ENCODE measurements around the gene PGLYRP3.
A peak's percentile ranks its signal among the peaks of the same experiment; 100 is the strongest.

PGLYRP3 gene

DNA sequence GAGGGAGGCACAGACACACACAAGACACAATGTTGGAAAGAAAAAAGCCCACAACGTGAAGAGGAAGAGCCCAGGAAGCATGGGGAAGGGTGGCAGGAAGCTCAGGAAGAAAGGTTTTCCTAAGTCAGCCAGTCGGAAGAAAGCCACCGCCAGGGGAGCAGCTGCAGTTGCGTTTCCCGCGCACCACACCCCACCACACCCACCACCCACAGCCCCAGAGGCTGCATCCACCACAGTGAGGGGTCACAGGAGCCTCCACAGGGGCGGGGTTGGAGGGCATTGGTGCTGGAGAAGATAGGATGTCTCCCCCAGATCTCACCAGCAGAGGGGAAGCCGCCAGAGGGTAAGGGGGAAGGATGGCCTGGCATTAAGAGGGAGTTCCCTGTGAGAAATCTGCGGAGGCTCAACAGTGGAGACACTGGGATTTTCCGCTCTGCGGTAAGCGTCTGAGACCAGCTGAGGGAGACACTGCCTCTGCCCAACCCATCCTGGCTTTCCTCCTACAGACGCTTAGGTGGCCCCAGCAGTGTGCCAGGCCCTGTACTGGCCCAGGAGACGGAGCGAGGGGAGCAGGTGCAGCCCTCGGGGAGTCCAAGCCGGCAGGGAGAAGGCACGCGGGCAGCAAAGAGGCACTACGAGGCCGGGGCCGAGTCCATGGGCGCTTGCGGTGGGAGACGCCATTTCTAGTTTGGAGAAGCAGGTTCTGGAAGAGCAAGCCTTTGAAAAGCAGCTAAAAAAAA, 19.8 kb downstream of the PGLYRP3 start:
- TF ChIP-seq, protein P1, sequence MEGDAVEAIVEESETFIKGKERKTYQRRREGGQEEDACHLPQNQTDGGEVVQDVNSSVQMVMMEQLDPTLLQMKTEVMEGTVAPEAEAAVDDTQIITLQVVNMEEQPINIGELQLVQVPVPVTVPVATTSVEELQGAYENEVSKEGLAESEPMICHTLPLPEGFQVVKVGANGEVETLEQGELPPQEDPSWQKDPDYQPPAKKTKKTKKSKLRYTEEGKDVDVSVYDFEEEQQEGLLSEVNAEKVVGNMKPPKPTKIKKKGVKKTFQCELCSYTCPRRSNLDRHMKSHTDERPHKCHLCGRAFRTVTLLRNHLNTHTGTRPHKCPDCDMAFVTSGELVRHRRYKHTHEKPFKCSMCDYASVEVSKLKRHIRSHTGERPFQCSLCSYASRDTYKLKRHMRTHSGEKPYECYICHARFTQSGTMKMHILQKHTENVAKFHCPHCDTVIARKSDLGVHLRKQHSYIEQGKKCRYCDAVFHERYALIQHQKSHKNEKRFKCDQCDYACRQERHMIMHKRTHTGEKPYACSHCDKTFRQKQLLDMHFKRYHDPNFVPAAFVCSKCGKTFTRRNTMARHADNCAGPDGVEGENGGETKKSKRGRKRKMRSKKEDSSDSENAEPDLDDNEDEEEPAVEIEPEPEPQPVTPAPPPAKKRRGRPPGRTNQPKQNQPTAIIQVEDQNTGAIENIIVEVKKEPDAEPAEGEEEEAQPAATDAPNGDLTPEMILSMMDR (IDR thresholded peaks at IDR 0.05; ENCODE audit: insufficient read depth, low read depth, low read length, missing control alignments), result peak; percentile 13
- H3K4me3 ChIP-seq (ENCODE audit: low read length), result no peak overlapping the region
- no peak for DNase-seq (ENCODE audit: low read depth)

DNA sequence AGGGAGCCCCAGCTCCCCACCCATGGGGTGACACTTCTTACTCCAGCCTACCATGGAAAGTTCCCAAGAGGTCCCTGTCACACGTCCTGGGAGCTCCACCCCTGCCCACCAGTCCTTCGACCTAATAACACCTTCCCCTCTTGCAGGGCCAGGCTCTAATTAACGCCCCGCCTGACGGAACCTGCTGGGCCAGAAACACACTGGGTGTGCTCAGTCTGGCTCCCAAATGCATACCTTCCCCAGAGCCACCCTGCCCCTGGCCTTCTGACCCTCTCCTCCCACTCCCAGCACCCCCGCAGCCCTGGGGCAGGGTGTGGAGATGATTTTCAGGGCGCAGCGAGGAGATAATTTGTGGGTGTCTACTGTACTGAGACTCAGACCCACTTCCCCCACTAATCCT, 20.6 kb downstream of the PGLYRP3 start:
- TF ChIP-seq, protein P1 (IDR thresholded peaks at IDR 0.05; ENCODE audit: insufficient read depth, low read depth, low read length, missing control alignments), result no peak

DNA sequence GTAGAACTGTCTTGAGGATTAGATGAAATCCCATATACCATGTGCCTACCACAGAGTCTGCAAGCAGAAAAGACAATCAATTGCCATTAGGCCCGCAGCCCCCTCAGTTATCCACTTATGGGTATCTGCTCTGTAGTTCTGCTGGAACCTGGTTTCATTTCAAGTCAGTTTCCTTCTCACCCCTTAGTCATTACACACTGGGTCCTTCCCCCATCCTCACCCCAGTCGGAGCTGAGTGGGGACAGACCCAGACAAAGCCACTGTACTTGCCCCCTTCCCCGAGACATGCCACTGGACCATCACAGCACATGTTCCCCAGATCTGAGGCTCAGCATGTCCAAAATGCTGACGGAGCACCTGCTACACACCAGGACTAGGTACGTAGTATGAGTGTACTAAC, 21.2 kb downstream of the PGLYRP3 start:
- no peak overlapping the region for H3K4me3 ChIP-seq (ENCODE audit: low read length)
- TF ChIP-seq, protein P1 (IDR thresholded peaks at IDR 0.05; ENCODE audit: insufficient read depth, low read depth, low read length, missing control alignments), result no peak
- DNase-seq (ENCODE audit: low read depth), result no peak

More for the DNA sequence above, 20.6 kb downstream of the PGLYRP3 start:
- H3K4me3 ChIP-seq (ENCODE audit: low read length), result no peak overlapping the region
- peak; percentile 61 for DNase-seq (ENCODE audit: low read depth)

DNA sequence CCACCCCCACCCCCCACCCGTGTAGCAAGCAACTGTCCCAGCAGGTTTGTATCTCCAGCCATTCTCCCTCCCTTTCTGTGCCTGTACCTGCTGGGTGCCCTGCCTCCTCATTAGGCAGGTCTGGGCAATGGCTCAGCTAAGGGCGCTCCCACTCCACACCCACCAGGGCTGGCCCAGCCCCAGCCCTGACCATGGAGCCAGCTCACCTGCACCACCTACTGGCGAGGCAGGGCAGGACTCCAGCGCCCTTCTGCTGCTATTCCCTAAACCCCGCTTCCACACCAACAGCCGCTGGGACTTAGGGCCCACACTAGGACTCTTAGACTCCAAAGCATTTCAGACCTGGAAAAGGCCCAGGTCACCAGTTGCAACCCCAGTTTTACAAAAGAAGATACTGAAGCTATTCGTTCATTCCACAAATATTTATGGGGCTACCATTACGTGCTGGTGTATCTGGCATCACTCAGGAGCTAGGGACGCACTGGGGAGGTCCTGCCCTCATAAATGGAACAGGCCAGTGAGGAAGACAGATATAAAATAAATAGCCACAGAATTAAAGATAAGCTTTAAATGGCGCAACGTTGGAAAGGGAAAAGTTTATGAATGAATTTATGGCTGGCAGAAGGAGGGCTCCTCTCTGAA, 24.0 kb downstream of the PGLYRP3 start:
- TF ChIP-seq, protein P1 (IDR thresholded peaks at IDR 0.05; ENCODE audit: insufficient read depth, low read depth, low read length, missing control alignments), result peak; percentile 93
- DNase-seq (ENCODE audit: low read depth), result peak; percentile 95
- no peak overlapping the region for H3K4me3 ChIP-seq (ENCODE audit: low read length)

DNA sequence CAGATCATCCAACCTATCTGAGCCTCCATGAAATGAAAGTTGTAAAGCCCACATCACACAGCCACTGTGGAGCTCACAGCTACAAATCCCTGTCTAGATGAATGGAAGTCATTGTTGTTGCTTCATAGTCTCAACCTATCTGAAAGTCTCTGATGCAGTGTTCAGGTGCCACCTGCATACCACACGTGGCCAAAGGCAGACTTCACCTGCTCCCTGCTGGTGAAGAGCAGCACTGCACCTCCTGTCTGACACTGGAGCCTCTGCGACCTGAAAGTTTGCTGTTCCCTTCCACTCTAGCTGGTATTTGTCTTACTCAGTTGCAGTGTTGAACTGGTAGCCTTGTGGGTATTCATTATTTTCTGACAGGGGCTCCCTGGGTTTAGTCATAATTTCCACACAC, 34.9 kb downstream of the PGLYRP3 start:
- TF ChIP-seq, protein P1 (IDR thresholded peaks at IDR 0.05; ENCODE audit: insufficient read depth, low read depth, low read length, missing control alignments), result peak; percentile 92
- no peak overlapping the region for H3K4me3 ChIP-seq (ENCODE audit: low read length)
- DNase-seq (ENCODE audit: low read depth), result peak; percentile 82

DNA sequence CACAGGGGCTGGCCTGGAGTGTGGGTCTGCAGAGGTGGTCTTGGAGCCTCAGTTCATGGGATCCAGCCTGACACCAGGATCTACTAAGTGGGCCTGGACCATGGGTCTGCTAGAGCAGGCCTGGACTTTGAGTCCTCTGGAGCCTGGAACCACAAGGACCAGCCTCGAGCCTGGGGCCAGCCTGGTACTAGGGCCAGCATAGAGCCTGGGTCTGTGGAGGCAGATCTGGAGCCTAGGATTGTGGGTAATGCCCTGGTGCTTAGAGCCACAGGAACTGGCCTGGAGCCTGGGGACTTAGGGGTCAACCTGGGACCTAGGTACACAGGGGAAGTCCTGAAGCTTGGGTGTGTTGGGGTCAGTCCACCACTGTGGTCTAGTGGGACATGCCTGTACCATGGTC, 40.6 kb downstream of the PGLYRP3 start:
- no peak overlapping the region for H3K4me3 ChIP-seq (ENCODE audit: low read length)
- TF ChIP-seq, protein P1 (IDR thresholded peaks at IDR 0.05; ENCODE audit: insufficient read depth, low read depth, low read length, missing control alignments), result no peak
- DNase-seq (ENCODE audit: low read depth), result no peak
